ENCODE results near the gene GAPVD1. TPM values are rescaled to one million over a fixed set of nuclear protein-coding genes. Genes with fewer than 3 reads are reported as not detected.

GAPVD1 gene
- total RNA-seq, 2 experiments from 2014 or later = 41.6 to 47.7 TPM

GRCh38 chr9:125238127-125238914, 23.3 kb upstream of the GAPVD1 start:
- H3K27me3 Mint-ChIP-seq = no peaks in the 10 kb centered on the region
- peak overlapping the region; percentile 90 for H3K4me3 Mint-ChIP-seq
- no peaks in the 10 kb centered on the region for H3K9me3 Mint-ChIP-seq (ENCODE audit: low read depth)
- intact Hi-C loops (cut with DNase I, micrococcal nuclease) = no loop called here
- DNase-seq (no peak), ATAC-seq (no peak)
- H3K4me1 Mint-ChIP-seq = peaks cover 52% of the 10 kb centered on the region
- CTCF ChIA-PET = interaction anchor here (1.1 kb wide), 1 partner anchor 21 kb away, joined by 3 read pairs; no protein-coding TSS in a partner anchor
- H3K27ac Mint-ChIP-seq = peak overlapping the region; percentile 75
- peaks cover 77% of the 10 kb centered on the region for H3K36me3 Mint-ChIP-seq (ENCODE audit: low read depth)
- POLR2A ChIA-PET = interaction anchor here (0.7 to 1.1 kb wide), 5 partner anchors 22 to 1215 kb away, joined by 3 to 4 read pairs (median 4); no protein-coding TSS in a partner anchor

- ChIA-PET CTCF (interaction anchor here (1.1 kb wide), 1 partner anchor 21 kb away, joined by 3 read pairs; no protein-coding TSS in a partner anchor), POLR2A (interaction anchor here (0.6 to 1.1 kb wide), 5 partner anchors 21 to 377 kb away, joined by 3 to 4 read pairs (median 4); no protein-coding TSS in a partner anchor)
- DNase-seq (no peak), ATAC-seq (no peak)
- Mint-ChIP-seq H3K27me3 (no peaks in the 10 kb centered on the region), H3K4me3 (peak overlapping the region; percentile 90), H3K4me1 (peaks cover 59% of the 10 kb centered on the region), H3K9me3 (ENCODE audit: low read depth) (no peaks in the 10 kb centered on the region), H3K36me3 (ENCODE audit: low read depth) (peaks cover 73% of the 10 kb centered on the region), H3K27ac (peak overlapping the region; percentile 75)
- intact Hi-C loops (cut with DNase I, micrococcal nuclease) = no loop called here
Measured at GRCh38 chr9:125238915-125239446, 22.6 kb upstream of the GAPVD1 start.

- DNase-seq = no peak
- H3K4me1 Mint-ChIP-seq = peaks cover 61% of the 10 kb centered on the region
- intact Hi-C loops (cut with DNase I, micrococcal nuclease) = loop anchor here (2.0 to 10.0 kb wide), 6 partner anchors 51 to 1565 kb away; partner anchors contain the start of genes NR6A1 (in 1 of the 2), PPP6C (in 1 of the 2) and ZBTB43 (in 1 of the 2)
- peak overlapping the region; percentile 90 for H3K4me3 Mint-ChIP-seq
- H3K36me3 Mint-ChIP-seq (ENCODE audit: low read depth) = peaks cover 70% of the 10 kb centered on the region
- ChIA-PET POLR2A (interaction anchor here (0.9 to 1.8 kb wide), 3 partner anchors 21 to 47 kb away, joined by 4 to 20 read pairs (median 13); partner anchors contain the start of gene GAPVD1), CTCF (interaction anchor here (3.0 kb wide), 1 partner anchor 22 kb away, joined by 12 read pairs; the partner anchor contains the start of gene GAPVD1)
- H3K27ac Mint-ChIP-seq = peak overlapping the region; percentile 96
- no peaks in the 10 kb centered on the region for H3K9me3 Mint-ChIP-seq (ENCODE audit: low read depth)
- no peak for ATAC-seq
- H3K27me3 Mint-ChIP-seq = no peaks in the 10 kb centered on the region
Measured at GRCh38 chr9:125239631-125240597, 21.7 kb upstream of the GAPVD1 start.

GRCh38 chr9:125240649-125240999, 21.0 kb upstream of the GAPVD1 start:
- Mint-ChIP-seq H3K4me3 (peak overlapping the region; percentile 90), H3K4me1 (peaks cover 56% of the 10 kb centered on the region), H3K36me3 (ENCODE audit: low read depth) (peaks cover 64% of the 10 kb centered on the region), H3K9me3 (ENCODE audit: low read depth) (no peaks in the 10 kb centered on the region), H3K27ac (peak overlapping the region; percentile 96), H3K27me3 (no peaks in the 10 kb centered on the region)
- CTCF ChIA-PET = interaction anchor here (1.6 to 3.0 kb wide), 2 partner anchors 21 to 54 kb away, joined by 4 to 12 read pairs; partner anchors contain the start of gene GAPVD1
- intact Hi-C loops (cut with DNase I, micrococcal nuclease) = loop anchor here (2.0 to 10.0 kb wide), 6 partner anchors 52 to 1564 kb away; partner anchors contain the start of genes NR6A1 (in 1 of the 2), PPP6C (in 1 of the 2) and ZBTB43 (in 1 of the 2)
- peak; percentile 0 for ATAC-seq
- POLR2A ChIA-PET = interaction anchor here (0.6 to 1.8 kb wide), 7 partner anchors 21 to 379 kb away, joined by 3 to 20 read pairs (median 4); partner anchors contain the start of genes GAPVD1 and RPL35
- peak; percentile 68 for DNase-seq

DNA sequence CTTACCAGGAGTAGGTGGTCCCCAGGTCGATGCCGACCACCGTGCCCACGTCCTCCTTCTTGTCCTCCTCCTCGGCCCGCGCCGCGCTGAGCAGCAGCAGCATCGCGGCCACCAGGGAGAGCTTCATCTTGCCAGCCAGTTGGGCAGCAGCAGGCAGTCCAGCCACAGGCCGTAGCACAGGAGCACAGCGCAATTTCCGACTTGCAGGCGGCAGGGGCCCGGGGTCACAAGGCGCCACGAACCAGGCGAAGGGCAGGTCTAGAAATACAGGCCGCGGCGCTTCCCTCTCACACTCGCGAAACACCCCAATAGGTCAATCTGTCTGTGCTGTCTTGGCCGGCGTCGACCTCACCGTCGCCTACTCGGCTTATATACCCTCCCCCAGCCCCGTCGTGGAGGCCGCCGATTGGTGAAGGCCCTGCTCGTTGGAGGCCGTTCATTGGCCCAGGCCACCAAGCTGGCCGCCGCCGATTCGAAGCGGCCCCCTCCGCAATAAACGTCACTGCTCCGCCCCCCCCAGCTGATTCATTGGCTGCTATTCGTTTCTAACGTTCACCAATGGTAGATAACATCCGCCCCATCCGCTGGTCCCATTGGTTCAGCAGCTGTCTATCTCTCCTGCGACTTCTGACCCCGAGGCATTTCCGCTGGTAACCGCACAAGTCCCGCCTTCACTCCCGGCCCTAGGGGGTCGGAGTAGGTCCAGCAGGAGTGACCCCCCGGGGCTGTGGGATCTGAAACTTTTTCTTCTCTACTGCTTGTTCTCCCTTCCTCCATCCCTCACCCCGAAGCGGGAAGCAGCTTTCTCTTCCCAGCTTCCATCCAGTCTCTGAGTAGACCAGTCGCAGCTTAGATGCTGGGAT, 20.4 kb upstream of the GAPVD1 start, which contains the start of gene HSPA5:
Gene HSPA5, minus strand, starts transcription at position 344 of the 863 bp plus-strand sequence. Its CDS starts 217 bp downstream, at position 127.
- ATAC-seq (peak; percentile 89), DNase-seq (peak; percentile 100)
- Mint-ChIP-seq H3K4me1 (peaks cover 50% of the 10 kb centered on the region), H3K36me3 (ENCODE audit: low read depth) (peaks cover 58% of the 10 kb centered on the region), H3K27me3 (no peaks in the 10 kb centered on the region), H3K4me3 (peak within 1 kb of the TSS; percentile 90), H3K9me3 (ENCODE audit: low read depth) (no peaks in the 10 kb centered on the region), H3K27ac (peak within 1 kb of the TSS; percentile 96)
- CTCF ChIA-PET = interaction anchor here (0.6 to 3.0 kb wide), 10 partner anchors 15 to 385 kb away, joined by 3 to 12 read pairs (median 4); partner anchors contain the start of gene GAPVD1
- intact Hi-C loops (cut with DNase I, micrococcal nuclease) = loop anchor here (1.0 to 10.0 kb wide), 17 partner anchors 20 to 1564 kb away; partner anchors contain the start of genes GAPVD1 (in 2 of the 2), NR6A1 (in 2 of the 2), PPP6C (in 2 of the 2) and RABEPK (in 2 of the 2)
- POLR2A ChIA-PET = interaction anchor here (0.6 to 1.8 kb wide), 16 partner anchors 10 to 1578 kb away, joined by 3 to 20 read pairs (median 4); partner anchors contain the start of genes GAPVD1 and RPL35

DNA sequence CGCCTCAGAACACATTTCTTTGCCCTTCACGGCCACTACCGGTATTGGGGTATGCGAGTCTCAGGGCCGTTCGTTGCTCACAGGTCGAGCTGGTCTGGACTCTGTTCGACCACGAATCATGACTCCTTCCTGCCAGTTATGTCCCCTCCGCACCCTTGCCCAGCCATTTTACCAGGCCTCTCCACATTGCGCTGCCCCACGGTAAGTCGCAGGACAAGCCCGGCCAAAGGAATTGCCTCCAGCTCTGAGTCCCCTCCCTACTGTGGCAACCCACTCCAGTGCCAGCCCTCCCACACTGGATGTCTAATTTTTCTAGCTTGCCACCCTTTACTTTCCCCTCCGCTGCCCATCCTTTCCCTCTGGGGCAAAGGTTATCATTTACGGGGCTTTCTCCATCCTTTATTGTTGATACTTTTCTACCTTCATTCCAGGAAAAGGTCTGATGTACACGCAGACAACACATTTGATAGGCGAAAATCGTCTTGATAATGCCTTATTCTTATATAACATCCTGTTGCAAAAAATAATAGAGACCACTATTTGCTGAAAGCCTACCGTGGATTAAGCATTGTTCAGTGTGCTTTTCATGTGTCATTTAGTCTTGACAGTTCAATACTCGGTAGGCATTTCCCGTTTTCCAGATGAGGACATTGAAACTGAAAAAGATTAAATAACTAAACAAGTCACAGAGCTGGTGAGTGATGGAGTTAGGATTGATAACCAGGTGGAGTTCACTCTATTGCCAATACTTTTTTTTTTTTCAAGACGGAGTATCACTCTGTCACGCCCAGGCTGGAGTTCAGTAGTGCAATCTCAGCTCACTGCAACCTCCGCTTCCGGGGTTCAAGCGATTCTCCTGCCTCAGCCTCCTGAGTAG, 19.5 kb upstream of the GAPVD1 start:
- H3K36me3 Mint-ChIP-seq (ENCODE audit: low read depth) = peaks cover 50% of the 10 kb centered on the region

DNA sequence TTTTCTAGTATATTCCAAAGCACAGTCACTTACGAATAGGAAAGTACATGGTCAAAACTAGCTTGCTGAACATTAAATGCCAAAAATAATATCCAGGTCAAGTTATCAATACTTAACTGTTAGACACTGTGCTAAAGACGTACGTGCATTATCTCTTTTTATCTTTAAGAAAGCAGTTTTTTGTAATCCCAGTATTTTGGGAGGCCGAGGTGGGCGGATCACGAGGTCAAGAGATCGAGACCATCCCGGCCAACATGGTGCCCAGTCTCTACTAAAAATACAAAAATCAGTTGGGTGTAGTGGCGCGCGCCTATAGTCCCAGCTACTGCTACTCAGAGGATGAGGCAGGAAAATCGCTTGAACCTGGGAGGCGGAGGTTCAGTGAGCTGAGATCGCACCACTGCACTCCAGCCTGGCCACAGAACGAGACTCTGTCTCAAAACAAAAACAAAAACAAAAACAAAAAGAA, 17.8 kb upstream of the GAPVD1 start:
- intact Hi-C loops (cut with DNase I, micrococcal nuclease) = loop anchor here (1.0 to 10.0 kb wide), 5 partner anchors 48 to 1561 kb away; partner anchors contain the start of genes NR6A1 (in 1 of the 2) and ZBTB43 (in 1 of the 2)
- H3K4me1 Mint-ChIP-seq = peaks cover 26% of the 10 kb centered on the region
- CTCF ChIA-PET = interaction anchor here (0.8 kb wide), 1 partner anchor 12 kb away, joined by 3 read pairs; no protein-coding TSS in a partner anchor
- no peak for DNase-seq
- peaks cover 32% of the 10 kb centered on the region for H3K36me3 Mint-ChIP-seq (ENCODE audit: low read depth)
- H3K4me3 Mint-ChIP-seq = no peak overlapping the region
- peak overlapping the region; percentile 87 for H3K27ac Mint-ChIP-seq
- H3K27me3 Mint-ChIP-seq = no peaks in the 10 kb centered on the region
- ATAC-seq = no peak
- POLR2A ChIA-PET = no interaction called here
- no peaks in the 10 kb centered on the region for H3K9me3 Mint-ChIP-seq (ENCODE audit: low read depth)

More for the DNA sequence above, 19.5 kb upstream of the GAPVD1 start:
- Mint-ChIP-seq H3K4me1 (peaks cover 42% of the 10 kb centered on the region), H3K9me3 (ENCODE audit: low read depth) (no peaks in the 10 kb centered on the region), H3K27ac (peak overlapping the region; percentile 96), H3K4me3 (peak overlapping the region; percentile 90), H3K27me3 (no peaks in the 10 kb centered on the region)
- CTCF ChIA-PET = interaction anchor here (0.6 to 3.0 kb wide), 12 partner anchors 14 to 468 kb away, joined by 3 to 12 read pairs (median 4); partner anchors contain the start of gene GAPVD1
- ATAC-seq (peak; percentile 2), DNase-seq (peak; percentile 51)
- intact Hi-C loops (cut with DNase I, micrococcal nuclease) = loop anchor here (1.0 to 10.0 kb wide), 17 partner anchors 19 to 1563 kb away; partner anchors contain the start of genes GAPVD1 (in 2 of the 2), NR6A1 (in 2 of the 2), PPP6C (in 2 of the 2) and RABEPK (in 2 of the 2)
- POLR2A ChIA-PET = interaction anchor here (0.6 to 1.8 kb wide), 16 partner anchors 11 to 381 kb away, joined by 3 to 20 read pairs (median 4); partner anchors contain the start of genes GAPVD1 and RPL35

DNA sequence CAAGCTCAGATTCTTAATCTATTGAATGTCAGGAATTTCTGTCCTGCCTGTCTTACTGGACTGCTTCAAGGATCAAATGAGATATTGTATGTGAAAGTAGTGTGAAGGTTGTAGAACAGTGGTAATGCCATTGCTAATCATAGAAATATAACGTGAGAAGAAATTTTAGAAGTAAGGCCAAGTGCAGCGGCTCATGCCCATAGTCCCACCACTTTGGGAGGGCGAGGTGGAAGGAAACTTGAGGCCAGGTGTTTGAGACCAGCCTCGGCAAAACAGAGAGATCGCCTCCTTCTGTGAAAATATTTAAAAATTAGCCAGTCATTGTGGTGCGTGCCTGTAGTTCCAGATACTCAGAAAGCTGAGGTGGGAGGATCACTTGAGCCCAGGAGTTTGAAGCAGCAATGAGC, 15.4 kb upstream of the GAPVD1 start:
- Mint-ChIP-seq H3K36me3 (ENCODE audit: low read depth) (peaks cover 8% of the 10 kb centered on the region), H3K27me3 (no peaks in the 10 kb centered on the region), H3K9me3 (ENCODE audit: low read depth) (no peaks in the 10 kb centered on the region), H3K4me1 (peaks cover 19% of the 10 kb centered on the region), H3K4me3 (no peak overlapping the region), H3K27ac (no peak overlapping the region)
- no peak for DNase-seq
- no peak for ATAC-seq
- ChIA-PET CTCF (interaction anchor here (0.7 kb wide), 1 partner anchor 138 kb away, joined by 4 read pairs; no protein-coding TSS in a partner anchor), POLR2A (no interaction called here)
- intact Hi-C loops (cut with DNase I, micrococcal nuclease) = loop anchor here in 1 of 2 experiments (10.0 kb wide), 1 partner anchor 1559 kb away; the partner anchor contains the start of gene ZBTB43

Data from activated CD4-positive, alpha-beta T cell treated with anti-CD3 and anti-CD28 coated beads for 36 hours (primary cell).